H1 (cell line): ENCODE data around the gene PI16. TPM values are rescaled to one million over a fixed set of nuclear protein-coding genes. Genes with fewer than 3 reads are reported as not detected.

Experiments
- CTCF ChIA-PET: fragments of 300-600 bp; sonication (Branson Sonifier 250); formaldehyde crosslinking; loops from one replicate; lab custom pipeline; 2021; ENCODE audit not compliant: partially characterized antibody; lab: Charles Lee
- POLR2A ChIA-PET: fragments of 300-600 bp; sonication (Branson Sonifier 250); formaldehyde crosslinking; loops from one replicate; lab custom pipeline; 2021; ENCODE audit warnings: inconsistent platforms; ENCODE audit not compliant: partially characterized antibody; lab: Charles Lee
- DNase-seq, 2 experiments: peaks; one replicate each; pipeline versions ENCODE4 v3.0.0 to v3.0.0-alpha.2; 2010 to 2022; ENCODE audit warnings: low spot score in 2 of 2, low read depth in 1 of 2, mixed read lengths in 1 of 2
- FAIRE-seq: peaks from 2 replicates; lab custom pipeline; 2011; peaks lifted over from hg19 to GRCh38; lab: Jason Lieb, UNC
- H2AFZ ChIP-seq: 2 replicates; pipeline ENCODE4 v1.8.1; 2012; ENCODE audit warnings: low read length, inconsistent platforms
- H2AK5ac ChIP-seq: 2 replicates; pipeline ENCODE4 v1.6.1; 2013; ENCODE audit warnings: low read depth, low read length
- H2BK120ac ChIP-seq: replicated peaks from 2 replicates; pipeline ENCODE3; 2013; ENCODE audit warnings: low read depth, low read length, inconsistent platforms
- H2BK12ac ChIP-seq: 2 replicates; pipeline ENCODE4 v1.6.1; 2013; ENCODE audit warnings: low read depth, low read length
- H2BK15ac ChIP-seq: 2 replicates; pipeline ENCODE4 v1.6.1; 2013; ENCODE audit warnings: low read length
- H2BK20ac ChIP-seq: 2 replicates; pipeline ENCODE4 v1.6.1; 2013; ENCODE audit warnings: low read length
- H2BK5ac ChIP-seq: 2 replicates; pipeline ENCODE4 v1.6.1; 2013; ENCODE audit warnings: low read depth, low read length
- H3K14ac ChIP-seq: 2 replicates; pipeline ENCODE4 v1.6.1; 2013; ENCODE audit warnings: inconsistent platforms; ENCODE audit not compliant: insufficient read length
- H3K18ac ChIP-seq: 2 replicates; pipeline ENCODE4 v1.6.1; 2013; ENCODE audit warnings: low read length; ENCODE audit errors: extremely low read depth
- H3K23ac ChIP-seq: 2 replicates; pipeline ENCODE4 v1.6.1; 2013; ENCODE audit warnings: inconsistent platforms; ENCODE audit not compliant: insufficient read length
- H3K23me2 ChIP-seq: 2 replicates; pipeline ENCODE4 v1.6.1; 2013; ENCODE audit warnings: low read depth, low read length
- H3K27ac ChIP-seq: 2 replicates; pipeline ENCODE4 v1.6.1; 2011; ENCODE audit warnings: low read depth, low read length, inconsistent platforms
- H3K27me3 ChIP-seq, 4 experiments: replicated peaks in 1 of 4; 1 replicate in 1 of 4; 2 replicates in 3 of 4; pipeline versions ENCODE4 v1.6.1 to v1.8.1; 2011 to 2013; ENCODE audit warnings: low read length in 3 of 4, mild to moderate bottlenecking in 3 of 4, inconsistent platforms in 2 of 4, mixed read lengths in 2 of 4, moderate library complexity in 1 of 4; ENCODE audit not compliant: control insufficient read depth in 3 of 4, insufficient read depth in 3 of 4; ENCODE audit errors: extremely low read depth in 1 of 4
- H3K36me3 ChIP-seq, 4 experiments: 2 replicates each; pipeline versions ENCODE4 v1.6.1 to v1.8.1; 2011 to 2013; ENCODE audit warnings: mild to moderate bottlenecking in 4 of 4, low read length in 3 of 4, moderate library complexity in 2 of 4, control low read depth in 1 of 4, inconsistent platforms in 1 of 4; ENCODE audit not compliant: insufficient read depth in 4 of 4, control insufficient read depth in 2 of 4
- H3K4ac ChIP-seq: replicated peaks from 2 replicates; pipeline ENCODE3; 2013; ENCODE audit warnings: low read length, low read depth, mixed read lengths, inconsistent platforms; ENCODE audit not compliant: insufficient read length
- H3K4me1 ChIP-seq, 4 experiments: replicated peaks in 1 of 4; 1 replicate in 1 of 4; 2 replicates in 3 of 4; pipeline versions ENCODE4 v1.6.1 to v1.8.1; 2011 to 2013; ENCODE audit warnings: low read length in 3 of 4, inconsistent platforms in 2 of 4, mixed read lengths in 1 of 4; ENCODE audit not compliant: insufficient read depth in 4 of 4, control insufficient read depth in 3 of 4
- H3K4me2 ChIP-seq, 2 experiments: 2 replicates each; pipeline versions ENCODE4 v1.6.1 to v1.8.1; 2011 to 2013; ENCODE audit warnings: low read depth in 2 of 2, low read length in 2 of 2, control low read depth in 1 of 2, inconsistent platforms in 1 of 2, mild to moderate bottlenecking in 1 of 2; ENCODE audit not compliant: insufficient read depth in 1 of 2
- H3K4me3 ChIP-seq, 4 experiments: fragments of 200-600, 300-600 bp in 1 of 4; sonication (generic), shearing (Covaris generic), sonication (Bioruptor Twin) in 1 of 4; 2 replicates each; pipeline versions ENCODE4 v1.5.1 to v1.8.1; 2011 to 2016; ENCODE audit warnings: low read length in 4 of 4, low read depth in 3 of 4, control low read depth in 2 of 4, inconsistent platforms in 2 of 4, mild to moderate bottlenecking in 2 of 4, mixed read lengths in 1 of 4, moderate library complexity in 1 of 4; ENCODE audit not compliant: insufficient read depth in 2 of 4; ENCODE audit errors: extremely low read depth in 1 of 4
- H3K56ac ChIP-seq: replicated peaks from 2 replicates; pipeline ENCODE3; 2013; ENCODE audit warnings: low read depth, mild to moderate bottlenecking, mixed read lengths, low read length, inconsistent platforms; ENCODE audit not compliant: insufficient read length
- H3K79me1 ChIP-seq: 2 replicates; pipeline ENCODE4 v1.6.1; 2013; ENCODE audit warnings: low read depth, low read length, control low read depth
- H3K79me2 ChIP-seq, 2 experiments: 2 replicates each; pipeline versions ENCODE4 v1.6.1 to v1.8.1; 2012 to 2013; ENCODE audit warnings: low read length in 2 of 2, mild to moderate bottlenecking in 2 of 2, inconsistent platforms in 1 of 2; ENCODE audit not compliant: insufficient read depth in 2 of 2, control insufficient read depth in 1 of 2
- H3K9ac ChIP-seq, 4 experiments: replicated peaks in 1 of 4; 1 replicate in 1 of 4; 2 replicates in 3 of 4; pipeline versions ENCODE4 v1.6.1 to v1.8.1; 2011 to 2013; ENCODE audit warnings: low read depth in 3 of 4, low read length in 3 of 4, control low read depth in 2 of 4, mild to moderate bottlenecking in 2 of 4, moderate library complexity in 2 of 4, inconsistent platforms in 1 of 4; ENCODE audit errors: extremely low read depth in 1 of 4
- H3K9me3 ChIP-seq, 2 experiments: 2 replicates each; pipeline versions ENCODE4 v1.6.1 to v1.8.1; 2012 to 2013; ENCODE audit warnings: mild to moderate bottlenecking in 2 of 2, moderate library complexity in 2 of 2, control low read depth in 1 of 2, inconsistent platforms in 1 of 2, low read depth in 1 of 2, low read length in 1 of 2, mixed read lengths in 1 of 2; ENCODE audit not compliant: insufficient read depth in 2 of 2
- H4K20me1 ChIP-seq, 2 experiments: replicated peaks in 1 of 2; 2 replicates each; pipeline versions ENCODE3 to v1.8.1; 2011 to 2013; ENCODE audit warnings: inconsistent platforms in 2 of 2, low read length in 2 of 2, mild to moderate bottlenecking in 1 of 2; ENCODE audit not compliant: insufficient read depth in 2 of 2, control insufficient read depth in 1 of 2
- H4K5ac ChIP-seq: 2 replicates; pipeline ENCODE4 v1.6.1; 2013; ENCODE audit warnings: low read length, low read depth, mixed read lengths, inconsistent platforms; ENCODE audit not compliant: insufficient read length
- H4K8ac ChIP-seq: 2 replicates; pipeline ENCODE4 v1.8.0; 2013; ENCODE audit warnings: mild to moderate bottlenecking, moderate library complexity, low read length, inconsistent platforms; ENCODE audit not compliant: insufficient read depth; ENCODE audit errors: extremely low read depth
- H4K91ac ChIP-seq: replicated peaks from 2 replicates; pipeline ENCODE3; 2013; ENCODE audit warnings: low read length, mixed read lengths, inconsistent platforms; ENCODE audit not compliant: insufficient read length
- BRCA1 ChIP-seq: IDR thresholded peaks from 2 replicates; pipeline ENCODE4 v1.6.1; 2012; ENCODE audit warnings: low read depth, low read length, improper control_type of control experiment
- MAFK ChIP-seq: IDR thresholded peaks from 2 replicates; pipeline ENCODE4 v1.6.1; 2012; ENCODE audit warnings: low read depth, mild to moderate bottlenecking, improper control_type of control experiment, low read length
- NRF1 ChIP-seq: IDR thresholded peaks from 2 replicates; pipeline ENCODE4 v1.6.1; 2011; ENCODE audit warnings: mild to moderate bottlenecking, low read depth, low read length, improper control_type of control experiment
- RAD21 ChIP-seq, 2 experiments: IDR thresholded peaks in 1 of 2; conservative IDR thresholded peaks in 1 of 2; 2 replicates each; pipeline ENCODE4 v1.6.1; 2011; ENCODE audit warnings: low read depth in 2 of 2, low read length in 2 of 2, improper control_type of control experiment in 1 of 2, inconsistent platforms in 1 of 2, mild to moderate bottlenecking in 1 of 2, moderate library complexity in 1 of 2
- RNF2 ChIP-seq: fragments of 200-900, 300-1000 bp; sonication (generic); IDR thresholded peaks from 2 replicates; pipeline ENCODE4 v1.7.1; 2016; ENCODE audit warnings: borderline replicate concordance, low read depth, mild to moderate bottlenecking, antibody characterized with exemption, low read length; ENCODE audit not compliant: poor library complexity, severe bottlenecking; ENCODE audit errors: missing control alignments
- RXRA ChIP-seq: IDR thresholded peaks from 2 replicates; pipeline ENCODE4 v1.6.1; 2011; ENCODE audit warnings: low read depth, mild to moderate bottlenecking, low read length, moderate library complexity; ENCODE audit not compliant: insufficient read depth
- TEAD4 ChIP-seq: IDR thresholded peaks from 2 replicates; pipeline ENCODE4 v1.6.1; 2012; ENCODE audit warnings: low read depth, low read length, inconsistent platforms, mixed read lengths
- YY1 ChIP-seq: IDR thresholded peaks from 2 replicates; pipeline ENCODE4 v1.6.1; 2011; ENCODE audit warnings: low read depth, mild to moderate bottlenecking, low read length
- WGBS, 2 experiments: shearing (Covaris generic) in 1 of 2; methylation state at CpG; one replicate each; pipeline versions ENCODE4 v1.1.6 to v1.1.7; 2013 to 2015; ENCODE audit warnings: low lambda C conversion rate in 2 of 2, mixed read lengths in 2 of 2, inconsistent platforms in 1 of 2, low coverage in 1 of 2, missing lambda C conversion rate in 1 of 2; ENCODE audit not compliant: insufficient replicate concordance in 2 of 2, insufficient coverage in 1 of 2, insufficient read length in 1 of 2; ENCODE audit errors: extremely low coverage in 1 of 2, missing lambda C conversion rate in 1 of 2; 5-methylcytosine and 5-hydroxymethylcytosine counted together
- polyA plus RNA-seq, 7 experiments: library from polyadenylated mRNA; depleted of rRNA in 3 of 7; stranded (reverse) in 5 of 7; unstranded in 2 of 7; fragments of >200 nt in 5 of 7; fragments of 200-250 nt in 2 of 7; gene quantifications; 1 replicate in 5 of 7; 2 replicates in 1 of 7; 4 replicates in 1 of 7; pipeline versions ENCODE4 v1.2.1 to v1.2.3, GENCODE V29; 2011 to 2013; ENCODE audit warnings: missing spikeins in 2 of 7, mixed read lengths in 2 of 7
- total RNA-seq: library from RNA; stranded (reverse); fragmentation: NEBNext Ultra II Directional; extraction: Animal tissue kit (Norgen Biotek cat#: 25700); gene quantifications from 2 replicates; pipeline ENCODE4 v1.2.1, GENCODE V29; 2021
- TF ChIP-seq, protein P1 (sequence below), 3 experiments: IDR thresholded peaks; 1 replicate in 2 of 3; 2 replicates in 1 of 3; pipeline versions ENCODE4 v1.5.1 to v1.6.1; 2011; ENCODE audit warnings: low read length in 3 of 3, mild to moderate bottlenecking in 3 of 3, inconsistent platforms in 2 of 3, low read depth in 1 of 3, moderate library complexity in 1 of 3; ENCODE audit not compliant: insufficient read depth in 1 of 3; ENCODE audit errors: control extremely low read depth in 1 of 3

The PI16 gene
- total and polyA plus RNA-seq, 2 of the 8 experiments (the other 6 are each of a cell fraction or from before 2014, with no cell fraction given) = 0.05 TPM; not detected in 1

GRCh38 chr6:36914227-36914794 lies 40.2 kb upstream of the PI16 start:
- no peak overlapping the region for H3K23ac ChIP-seq
- H3K23me2 ChIP-seq = no peaks in the 10 kb centered on the region
- H3K4me3 ChIP-seq = no peak overlapping the region
- H3K18ac ChIP-seq = peak overlapping the region; percentile 24; the same call in 1 of the 2 replicates
- H3K9me3 ChIP-seq = no peaks in the 10 kb centered on the region
- H3K9ac ChIP-seq = no peak overlapping the region
- ChIA-PET CTCF (interaction anchor here (0.6 to 3.9 kb wide), 37 partner anchors 9 to 299 kb away, joined by 3 to 50 read pairs (median 5); partner anchors contain the start of genes C6orf89, PI16 and PPIL1), POLR2A (interaction anchor here (1.3 to 2.0 kb wide), 4 partner anchors 29 to 72 kb away, joined by 3 to 9 read pairs (median 4); partner anchors contain the start of genes MTCH1 and PPIL1)
- no peak for FAIRE-seq
- no peak overlapping the region for H2BK20ac ChIP-seq
- no peak overlapping the region for H2BK15ac ChIP-seq
- H4K20me1 ChIP-seq = no peaks in the 10 kb centered on the region
- H3K79me2 ChIP-seq = no peaks in the 10 kb centered on the region
- no peaks in the 10 kb centered on the region; a peak in 1 of 7 replicates for H3K4me1 ChIP-seq
- peak overlapping the region in 1 of 2 experiments; percentile 31; a peak in 2 of 4 replicates for H3K4me2 ChIP-seq
- H3K79me1 ChIP-seq = no peaks in the 10 kb centered on the region
- 32% methylated on average over 10 of the region's 10 CpGs; no CpG with 5 or more reads in 1 of the 2 experiments for WGBS, 2 experiments
- no peak overlapping the region for H2AK5ac ChIP-seq
- H4K5ac ChIP-seq = no peak overlapping the region
- no peak overlapping the region for H3K14ac ChIP-seq
- no peaks in the 10 kb centered on the region for H3K36me3 ChIP-seq
- DNase-seq = peak; percentile 41 to 80
- H2BK12ac ChIP-seq = 0 out of 2 replicates have a peak overlapping the region, but pooled peaks have one; percentile 17
- no peak overlapping the region; the same call in 1 of the 2 replicates for H2BK5ac ChIP-seq
- H2AFZ ChIP-seq = no peak overlapping the region
- no peak overlapping the region for H3K27ac ChIP-seq
- no peak overlapping the region for H2BK120ac ChIP-seq
- no peak overlapping the region for H3K56ac ChIP-seq
- H4K91ac ChIP-seq = no peak overlapping the region
- no peak overlapping the region for H3K4ac ChIP-seq
- H3K27me3 ChIP-seq = no peaks in the 10 kb centered on the region
- no peak overlapping the region for H4K8ac ChIP-seq
- no peak for TF ChIP-seq RXRA
- peak; percentile 2; the same call in 1 of the 2 replicates for TF ChIP-seq MAFK
- peak; percentile 63 to 64 for TF ChIP-seq RAD21 (IDR thresholded peaks at IDR 0.05 in 1 of 2, conservative IDR thresholded peaks at IDR 0.05 in 1 of 2; ENCODE audit: low read depth in 2 of 2, low read length in 2 of 2)
- 0 out of 2 replicates have a peak, but pooled peaks have one; percentile 20 for TF ChIP-seq YY1
- TF ChIP-seq, protein P1, sequence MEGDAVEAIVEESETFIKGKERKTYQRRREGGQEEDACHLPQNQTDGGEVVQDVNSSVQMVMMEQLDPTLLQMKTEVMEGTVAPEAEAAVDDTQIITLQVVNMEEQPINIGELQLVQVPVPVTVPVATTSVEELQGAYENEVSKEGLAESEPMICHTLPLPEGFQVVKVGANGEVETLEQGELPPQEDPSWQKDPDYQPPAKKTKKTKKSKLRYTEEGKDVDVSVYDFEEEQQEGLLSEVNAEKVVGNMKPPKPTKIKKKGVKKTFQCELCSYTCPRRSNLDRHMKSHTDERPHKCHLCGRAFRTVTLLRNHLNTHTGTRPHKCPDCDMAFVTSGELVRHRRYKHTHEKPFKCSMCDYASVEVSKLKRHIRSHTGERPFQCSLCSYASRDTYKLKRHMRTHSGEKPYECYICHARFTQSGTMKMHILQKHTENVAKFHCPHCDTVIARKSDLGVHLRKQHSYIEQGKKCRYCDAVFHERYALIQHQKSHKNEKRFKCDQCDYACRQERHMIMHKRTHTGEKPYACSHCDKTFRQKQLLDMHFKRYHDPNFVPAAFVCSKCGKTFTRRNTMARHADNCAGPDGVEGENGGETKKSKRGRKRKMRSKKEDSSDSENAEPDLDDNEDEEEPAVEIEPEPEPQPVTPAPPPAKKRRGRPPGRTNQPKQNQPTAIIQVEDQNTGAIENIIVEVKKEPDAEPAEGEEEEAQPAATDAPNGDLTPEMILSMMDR (IDR thresholded peaks at IDR 0.05; ENCODE audit: control extremely low read depth in 1 of 3, insufficient read depth in 1 of 3, low read depth in 1 of 3, low read length in 3 of 3) = peak; percentile 60 to 69 (median 69)
- no peak for TF ChIP-seq BRCA1
- no peak for TF ChIP-seq NRF1
- no peak for TF ChIP-seq RNF2
- TF ChIP-seq TEAD4 = no peak
